Colonic mucosa (tissue), 4 donors: ENCODE results near the gene GPR32. TPM values are rescaled to one million over a fixed set of nuclear protein-coding genes. Genes with fewer than 3 reads are reported as not detected.

Source experiments
- DNase-seq: peaks from one replicate; pipeline ENCODE4 v3.0.0-alpha.2; 2020
- H3K27ac ChIP-seq: fragments of 200-600 bp; one replicate; pipeline ENCODE4 v1.8.0; 2021
- H3K27me3 ChIP-seq: fragments of 200-600 bp; one replicate; pipeline ENCODE4 v1.8.0; 2021
- H3K36me3 ChIP-seq: fragments of 200-600 bp; one replicate; pipeline ENCODE4 v1.8.0; 2021
- H3K4me1 ChIP-seq: fragments of 200-600 bp; one replicate; pipeline ENCODE4 v1.8.0; 2021; ENCODE audit warnings: mild to moderate bottlenecking
- H3K4me3 ChIP-seq: fragments of 200-600 bp; one replicate; pipeline ENCODE4 v1.8.0; 2021
- H3K9ac ChIP-seq, 2 donors: one replicate each; pipeline ENCODE4 v1.7.0; 2013; ENCODE audit warnings: control low read depth in 2 of 2, low read depth in 2 of 2, low read length in 2 of 2
- H3K9me3 ChIP-seq: fragments of 200-600 bp; one replicate; pipeline ENCODE4 v1.8.0; 2021
- CTCF ChIP-seq: fragments of 200-600 bp; IDR thresholded peaks from one replicate; pipeline ENCODE4 v1.8.0; 2022; ENCODE audit warnings: antibody characterized with exemption, mild to moderate bottlenecking
- intact Hi-C: fragments of 100-400 bp; cut with DNase I; formaldehyde crosslinking; loops from one replicate; pipeline ENCODE4 v1.14.1; 2022
- total RNA-seq, 2 donors: library from RNA; stranded (reverse); fragmentation: NEBNext Ultra II Directional in 1 of 2; extraction: Animal tissue kit (Norgen Biotek cat#: 25700) in 1 of 2; gene quantifications; one replicate each; pipeline ENCODE4 v1.2.1, GENCODE V29; 2021
- donor health status: healthy.
- donor health status: DM: no; HTN: no; CAD: no.
- donor health status: DM: no; HTN: no; CAD: no.

The GPR32 gene
- total RNA-seq, 2 donors from 2014 or later = not detected

DNA sequence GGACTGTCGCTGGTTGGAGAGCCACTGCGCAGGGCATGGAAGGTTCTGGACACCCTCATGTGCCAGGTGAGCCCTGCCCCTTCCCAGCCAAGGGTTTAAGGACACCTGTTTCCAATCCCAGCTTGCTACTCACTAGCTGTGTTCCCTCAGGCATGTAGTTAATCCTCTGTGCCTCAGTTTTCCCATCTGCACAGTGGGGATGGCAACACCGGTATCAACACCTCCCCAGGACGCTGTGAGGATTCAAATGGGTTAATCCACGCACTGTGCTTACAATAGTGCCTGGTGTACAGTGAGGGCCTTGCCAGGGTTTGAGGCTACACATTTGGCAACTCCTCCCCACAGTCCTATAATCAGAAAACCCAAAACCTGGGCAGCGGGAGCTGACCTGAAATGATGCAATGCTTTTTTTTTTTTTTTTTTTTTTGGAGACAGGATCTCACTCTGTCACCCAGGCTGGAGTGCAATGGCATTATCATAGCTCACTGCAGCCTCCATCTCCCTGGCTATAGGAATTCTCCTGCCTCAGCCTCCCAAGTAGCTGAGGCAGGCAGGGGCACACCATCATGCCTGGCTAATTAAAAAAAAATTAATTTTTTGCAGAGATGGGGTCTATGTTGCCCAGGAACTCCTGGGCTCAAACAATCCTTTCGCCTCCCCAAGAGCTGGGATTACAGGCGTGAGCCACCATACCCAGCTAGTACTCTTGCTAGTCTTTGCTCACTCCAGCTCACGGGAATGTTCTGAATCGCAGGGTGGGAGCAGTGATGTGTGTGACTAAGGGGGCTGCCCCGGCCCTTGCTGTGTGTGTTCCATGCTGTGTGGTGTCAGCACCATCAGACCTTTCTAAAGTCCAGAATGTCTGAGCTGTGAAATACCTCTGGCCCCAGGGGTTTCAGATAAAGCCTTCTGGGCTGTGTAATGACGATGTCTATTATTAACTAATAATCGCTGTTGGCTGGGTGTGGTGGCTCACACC, 22.3 kb downstream of the GPR32 start:
- intact Hi-C loops = loop anchor here (2.0 kb wide), 1 partner anchor 130 kb away; no protein-coding TSS in a partner anchor
- no peak overlapping the region for H3K4me3 ChIP-seq
- H3K27ac ChIP-seq = no peak overlapping the region
- no peaks in the 10 kb centered on the region for H3K4me1 ChIP-seq
- no peaks in the 10 kb centered on the region for H3K36me3 ChIP-seq
- TF ChIP-seq CTCF = no peak
- no peak for DNase-seq
- no peaks in the 10 kb centered on the region for H3K27me3 ChIP-seq
- H3K9me3 ChIP-seq = no peaks in the 10 kb centered on the region
- H3K9ac ChIP-seq = no peak overlapping the region

- no peak for DNase-seq
- H3K9me3 ChIP-seq = no peaks in the 10 kb centered on the region
- TF ChIP-seq CTCF = no peak
- intact Hi-C loops = loop anchor here (2.0 kb wide), 1 partner anchor 129 kb away; no protein-coding TSS in a partner anchor
- H3K4me1 ChIP-seq = no peaks in the 10 kb centered on the region
- no peak overlapping the region for H3K27ac ChIP-seq
- H3K9ac ChIP-seq = no peak overlapping the region
- no peaks in the 10 kb centered on the region for H3K27me3 ChIP-seq
- no peak overlapping the region for H3K4me3 ChIP-seq
- no peaks in the 10 kb centered on the region for H3K36me3 ChIP-seq
Observed at GRCh38 chr19:50793558-50794065, 23.3 kb downstream of the GPR32 start.

GRCh38 chr19:50794074-50794875, 24.0 kb downstream of the GPR32 start:
- H3K9me3 ChIP-seq = no peaks in the 10 kb centered on the region
- H3K27me3 ChIP-seq = no peaks in the 10 kb centered on the region
- H3K27ac ChIP-seq = no peak overlapping the region
- intact Hi-C loops = no loop called here
- H3K4me3 ChIP-seq = no peak overlapping the region
- no peak overlapping the region for H3K9ac ChIP-seq
- peak; percentile 47 for DNase-seq
- no peak for TF ChIP-seq CTCF
- H3K36me3 ChIP-seq = no peaks in the 10 kb centered on the region
- H3K4me1 ChIP-seq = no peaks in the 10 kb centered on the region

DNA sequence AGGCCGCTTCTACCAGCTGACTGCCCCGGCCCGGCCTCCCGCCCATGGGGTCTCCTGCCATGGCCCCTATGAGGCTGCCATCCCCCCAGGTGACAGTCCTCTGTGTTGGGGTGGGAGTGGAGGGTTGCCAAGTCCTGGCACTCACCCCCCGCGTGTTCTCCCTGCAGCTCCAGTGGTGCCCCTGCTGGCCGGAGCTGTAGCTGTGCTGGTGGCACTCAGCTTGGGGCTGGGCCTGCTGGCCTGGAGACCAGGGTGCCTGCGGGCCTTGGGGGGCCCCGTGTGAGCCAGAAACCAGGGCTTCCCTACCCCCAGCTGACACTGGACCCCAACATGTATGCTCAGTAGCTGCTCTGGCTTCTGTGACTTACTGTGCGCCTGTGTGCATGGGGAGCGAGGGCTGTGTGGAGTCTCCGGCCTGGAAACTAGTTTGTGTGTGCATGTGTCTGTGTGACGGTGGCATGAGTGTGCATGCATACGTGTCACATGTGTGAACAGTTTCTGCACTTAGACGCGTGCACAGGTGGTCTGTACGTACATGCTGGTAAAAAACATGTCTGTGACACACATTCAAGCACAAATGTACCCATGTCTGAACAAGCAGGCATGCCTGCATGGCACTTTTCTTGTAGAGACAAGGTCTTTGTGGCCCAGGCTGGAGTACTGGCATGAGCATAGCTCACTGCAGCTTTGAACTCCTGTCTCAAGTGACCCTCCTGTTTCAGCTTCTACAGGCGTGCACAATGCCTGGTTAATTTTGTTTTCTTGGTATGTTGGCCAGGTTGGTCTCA, 24.8 kb downstream of the GPR32 start:
- Histone ChIP-seq H3K9ac (no peak overlapping the region), H3K27ac (no peak overlapping the region), H3K4me1 (no peaks in the 10 kb centered on the region), H3K4me3 (no peak overlapping the region), H3K9me3 (no peaks in the 10 kb centered on the region), H3K27me3 (no peaks in the 10 kb centered on the region), H3K36me3 (no peaks in the 10 kb centered on the region)
- no peak for TF ChIP-seq CTCF
- intact Hi-C loops = no loop called here
- no peak for DNase-seq

DNA sequence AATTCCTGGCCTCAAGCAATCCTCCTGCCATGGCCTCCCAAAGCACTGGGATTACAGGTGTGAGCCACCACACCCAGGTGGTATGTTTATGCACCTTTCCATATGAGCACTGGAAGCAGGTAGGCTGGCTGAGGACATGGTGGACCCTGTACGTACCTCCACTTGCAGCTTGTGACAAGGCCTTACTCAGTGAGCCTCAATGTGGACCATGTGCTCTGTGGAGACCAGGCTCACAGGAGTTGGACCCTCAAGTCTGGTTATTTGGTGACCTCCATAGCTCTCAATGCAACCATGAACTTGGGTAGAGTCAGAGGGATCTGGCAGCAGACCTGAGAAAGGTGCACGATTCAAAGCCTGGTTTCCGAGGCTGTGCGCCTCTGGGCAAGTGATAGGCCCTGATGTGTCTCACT, 25.4 kb downstream of the GPR32 start:
- no peak for DNase-seq
- H3K36me3 ChIP-seq = no peaks in the 10 kb centered on the region
- H3K9me3 ChIP-seq = no peaks in the 10 kb centered on the region
- no peak overlapping the region for H3K27ac ChIP-seq
- no peak overlapping the region for H3K9ac ChIP-seq
- intact Hi-C loops = no loop called here
- H3K27me3 ChIP-seq = no peaks in the 10 kb centered on the region
- H3K4me1 ChIP-seq = no peaks in the 10 kb centered on the region
- no peak for TF ChIP-seq CTCF
- no peak overlapping the region for H3K4me3 ChIP-seq
